HG02798 (cell line): ENCODE data around the gene TESPA1.

Experiments
- ATAC-seq: cut with Tn5 transposase; IDR thresholded peaks from one replicate; pipeline ENCODE4 v1.9.1; 2021; ENCODE audit warnings: mild to moderate bottlenecking; ENCODE audit not compliant: unreplicated experiment, poor library complexity

Gene TESPA1

DNA sequence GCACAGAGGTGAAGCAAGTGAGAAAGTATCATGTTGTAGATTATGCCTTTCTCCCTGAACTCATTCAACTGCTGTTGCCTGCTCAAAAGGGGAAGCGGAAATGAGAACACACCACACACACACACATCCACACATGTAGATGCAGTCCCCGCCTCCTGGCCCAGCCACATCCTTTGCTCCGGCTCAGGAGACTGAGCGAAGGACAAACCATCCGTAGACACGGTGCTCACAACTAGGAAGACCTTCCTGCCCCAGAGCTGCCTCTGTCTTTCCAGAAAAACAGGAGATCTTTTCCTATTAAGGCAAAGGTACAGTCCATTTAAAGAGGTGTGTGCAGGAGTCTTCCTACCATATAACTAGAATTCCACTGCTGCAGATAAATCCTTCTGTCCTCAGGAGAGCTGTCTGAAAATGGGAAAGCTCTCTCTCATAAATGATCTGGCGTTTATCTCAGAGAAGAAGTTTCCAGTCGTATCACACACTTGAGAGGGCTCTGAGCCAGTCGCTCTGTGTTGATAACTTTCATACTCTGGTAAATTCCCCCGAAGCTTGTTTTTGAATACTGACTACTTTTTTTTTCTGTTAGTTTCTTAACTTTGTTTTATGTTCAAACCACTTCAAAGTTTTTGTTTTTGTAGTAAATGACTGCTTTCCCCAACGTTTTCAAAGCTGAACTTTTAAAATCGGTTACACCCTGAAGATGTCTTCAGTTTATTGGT is at the start of gene TESPA1:
TSS of gene TESPA1 (minus strand) at position 105 of the 719 bp plus-strand sequence. CDS start 10,200 bp downstream, outside the sequence.
- peak; percentile 95 for ATAC-seq

- ATAC-seq, result no peak
Observed at GRCh38 chr12:55034218-55034617, 49.7 kb upstream of the TESPA1 start.

DNA sequence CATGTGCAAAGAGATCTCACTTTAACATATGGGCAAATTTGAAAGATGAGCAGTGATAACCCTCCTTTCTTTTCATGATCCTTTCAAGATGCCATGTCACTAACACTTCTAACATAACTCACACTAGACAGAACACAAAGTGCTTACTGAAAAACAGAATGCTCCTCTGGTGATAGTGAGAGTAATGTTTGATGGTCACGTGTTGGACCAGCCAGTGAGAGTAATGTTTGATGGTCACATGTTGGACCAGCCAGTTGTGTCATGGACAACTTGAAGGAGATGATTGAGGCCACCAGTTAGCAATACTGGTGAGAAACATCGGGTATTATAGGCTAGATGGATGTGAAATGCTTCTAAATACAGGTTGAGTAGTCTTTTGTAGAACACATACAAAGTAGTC is 40.9 kb upstream of the TESPA1 start:
- no peak for ATAC-seq

GRCh38 chr12:55024575-55024974 is 40.0 kb upstream of the TESPA1 start:
- no peak for ATAC-seq

DNA sequence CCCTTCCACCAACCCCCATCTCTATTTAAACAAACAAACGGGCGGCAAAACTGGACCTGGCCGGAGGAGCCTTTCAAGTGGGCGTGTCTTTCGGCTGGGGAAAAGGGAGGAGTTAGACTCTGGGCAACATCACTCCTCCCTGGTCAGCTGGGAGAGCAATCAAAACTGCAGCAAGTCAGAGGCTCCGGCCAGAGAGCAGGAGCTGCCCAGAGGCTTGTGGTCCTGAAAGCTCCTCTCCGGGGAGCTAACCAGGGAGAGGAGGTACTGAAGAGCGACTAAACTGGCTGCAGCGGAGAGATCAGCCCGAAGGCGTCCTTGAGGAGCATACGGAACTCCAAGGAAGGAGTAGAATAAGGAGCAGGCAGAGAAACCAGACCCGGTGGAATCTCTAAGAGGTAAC is 35.2 kb upstream of the TESPA1 start, which contains the start of gene NEUROD4:
TSS of gene NEUROD4 (plus strand) at position 191 of the 400 bp plus-strand sequence. CDS start 6,466 bp downstream, outside the sequence.
- ATAC-seq, result peak; percentile 77

- ATAC-seq, result no peak
Observed at GRCh38 chr12:55017416-55017925, 32.9 kb upstream of the TESPA1 start.

DNA sequence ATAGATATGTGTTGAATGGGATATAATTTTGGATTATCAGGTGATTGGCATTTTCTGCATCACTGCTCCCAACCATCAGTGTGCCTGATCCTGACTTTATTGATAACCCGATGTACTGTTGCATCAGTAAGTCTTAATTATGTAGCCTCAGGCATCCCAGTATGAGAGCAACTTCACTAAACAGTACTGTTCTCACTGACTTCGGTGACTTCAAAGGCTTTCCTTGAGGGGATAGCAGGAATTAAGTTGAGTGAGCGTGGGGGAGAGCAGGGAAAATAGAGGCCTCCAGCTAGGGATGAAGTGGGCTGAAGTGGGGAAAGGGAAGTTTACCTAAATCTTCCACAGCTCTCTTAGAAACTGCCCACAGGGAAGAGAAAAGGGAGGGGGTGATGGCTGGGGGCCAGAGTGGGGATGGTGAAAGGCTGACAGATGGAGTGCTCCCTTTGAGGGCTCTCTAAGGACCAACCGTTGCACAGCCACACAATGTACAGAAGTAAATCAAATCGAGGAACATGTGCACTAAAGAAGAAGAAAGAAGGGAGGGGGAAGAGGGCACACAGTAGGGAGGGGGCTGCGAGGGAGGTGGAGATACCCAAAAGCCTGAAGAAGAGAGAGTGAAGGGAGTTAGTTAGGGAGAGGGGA is 24.5 kb upstream of the TESPA1 start:
- no peak for ATAC-seq

- no peak for ATAC-seq
Observed at GRCh38 chr12:55002355-55002754, 17.8 kb upstream of the TESPA1 start.

DNA sequence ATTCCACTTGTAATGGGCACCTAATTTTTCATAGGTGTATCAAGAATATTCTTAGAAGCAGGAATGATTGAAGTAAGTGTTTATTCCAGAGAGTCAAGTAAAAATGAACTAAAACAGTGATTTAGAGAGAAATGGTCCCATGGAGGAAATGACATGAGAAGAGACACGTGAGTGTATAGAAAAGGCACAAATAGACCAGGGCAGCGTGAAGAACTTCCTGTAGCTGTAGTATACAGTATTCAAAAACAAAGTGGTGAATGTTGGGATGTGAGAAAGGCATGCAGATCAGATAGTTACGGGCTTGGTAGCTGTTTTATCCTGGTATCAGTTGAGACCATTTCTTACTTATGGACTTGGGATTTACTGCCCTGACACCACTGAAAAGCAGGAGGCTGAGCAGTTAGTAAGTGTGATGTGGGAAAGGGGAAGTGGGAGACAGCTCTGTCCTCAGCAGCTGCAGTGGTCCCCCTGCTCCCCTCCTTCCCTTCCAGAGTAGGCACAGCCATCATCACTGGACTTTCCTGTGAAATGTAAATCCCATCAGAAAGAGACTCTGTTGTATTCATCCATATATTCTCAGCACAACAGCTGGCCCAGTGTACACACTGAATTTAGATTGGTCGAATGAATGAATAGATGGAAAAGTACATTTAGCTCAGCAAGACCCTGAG is 16.8 kb upstream of the TESPA1 start:
- ATAC-seq, result no peak

DNA sequence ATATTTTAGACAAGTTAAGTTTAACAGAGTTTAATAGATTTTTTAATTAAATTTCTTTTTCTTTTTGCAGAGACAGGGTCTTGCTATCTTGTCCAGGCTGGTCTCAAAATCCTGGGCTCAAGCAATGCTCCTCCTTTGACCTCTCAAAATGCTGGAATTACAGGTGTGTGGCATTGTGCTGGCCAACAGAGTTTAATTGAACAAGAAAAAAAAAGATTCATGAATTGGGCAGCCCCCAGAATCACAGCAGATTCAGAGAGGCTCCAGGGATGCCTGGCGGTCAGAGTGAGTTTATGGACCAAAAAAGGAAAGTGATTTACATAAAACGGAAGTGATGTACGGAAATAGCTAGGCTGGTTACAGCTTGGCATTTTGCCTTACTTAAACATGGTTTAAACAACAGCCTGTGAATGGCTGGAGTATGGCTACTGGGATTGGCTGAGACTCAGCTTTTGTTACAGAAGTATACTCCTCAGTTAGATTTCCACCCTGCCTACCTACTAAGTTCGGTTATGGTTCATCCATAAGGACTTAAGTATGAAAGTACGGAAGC is 14.5 kb upstream of the TESPA1 start:
- ATAC-seq, result no peak

- ATAC-seq, result no peak
Observed at GRCh38 chr12:54997929-54998522, 13.5 kb upstream of the TESPA1 start.

- no peak for ATAC-seq
Observed at GRCh38 chr12:54996205-54996604, 11.6 kb upstream of the TESPA1 start.

DNA sequence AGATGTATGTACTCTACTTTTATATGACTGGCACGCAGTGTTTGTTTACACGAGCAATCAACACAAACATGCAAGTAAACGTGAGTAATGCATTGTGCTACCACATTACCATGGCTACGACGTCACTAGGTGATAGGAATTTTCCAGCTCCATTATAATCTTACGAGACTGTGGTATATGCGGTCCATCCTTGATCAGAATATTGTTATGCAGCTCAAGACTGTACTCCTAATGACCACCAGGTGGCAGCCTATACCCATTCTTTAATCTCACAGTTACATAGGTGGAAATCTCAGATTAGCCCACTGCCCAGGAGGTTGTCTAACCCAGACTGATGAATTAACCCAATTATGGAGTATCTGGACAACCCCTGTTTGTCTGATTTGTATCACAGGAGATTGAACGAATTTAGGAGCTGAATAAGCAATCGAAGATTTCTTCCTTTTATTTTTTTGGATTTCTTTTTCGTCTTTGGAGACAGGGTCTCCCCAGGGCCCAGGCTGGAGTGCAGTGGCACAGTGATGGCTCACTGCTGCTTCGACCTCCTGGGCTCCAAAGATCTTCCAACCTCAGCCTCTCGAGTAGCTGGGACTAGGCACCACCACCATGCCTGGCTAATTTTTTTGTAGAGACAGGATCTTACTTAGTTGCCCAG is 8.7 kb upstream of the TESPA1 start:
- peak; percentile 39 for ATAC-seq

GRCh38 chr12:54991991-54992375 is 7.4 kb upstream of the TESPA1 start:
- ATAC-seq, result peak; percentile 30

DNA sequence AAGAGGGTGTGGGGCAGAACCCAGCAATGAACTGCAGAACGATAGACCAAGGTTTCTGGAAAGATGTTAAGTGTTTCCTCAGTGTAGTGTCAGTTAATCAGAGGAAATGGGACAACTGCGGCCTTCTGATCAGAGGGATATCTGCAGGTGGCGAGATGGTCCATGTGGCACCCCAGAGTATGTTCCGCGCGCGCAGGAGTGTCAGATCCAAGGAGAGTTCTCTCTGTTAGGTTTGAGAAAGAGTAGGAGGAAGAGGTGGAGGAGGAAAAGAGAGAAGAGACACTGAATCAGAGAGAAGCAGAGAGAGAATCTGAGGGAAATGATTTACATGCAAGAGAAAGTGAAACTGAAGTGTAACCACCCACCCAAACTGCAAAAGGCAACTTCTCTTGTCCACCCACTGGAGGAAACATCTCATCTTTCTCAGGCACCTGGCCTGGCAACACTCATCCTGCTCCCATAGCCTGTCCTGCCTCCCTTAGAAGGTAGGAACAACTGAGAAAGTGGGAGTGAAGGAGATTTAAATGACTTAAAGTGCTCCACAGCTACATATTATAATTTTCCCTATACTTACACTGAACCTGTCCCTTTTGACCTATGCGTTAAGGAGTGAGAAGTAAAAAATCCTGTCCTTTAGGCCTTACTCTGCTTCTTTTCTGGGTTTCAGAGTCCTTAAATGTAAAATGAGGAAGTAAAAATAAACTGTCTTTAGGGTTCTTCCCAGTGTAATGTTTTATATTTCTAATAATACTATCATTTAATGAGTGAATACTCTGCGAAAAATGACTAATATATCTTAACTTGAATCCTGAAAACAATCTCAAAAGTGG is 6.8 kb upstream of the TESPA1 start:
- ATAC-seq, result peak; percentile 80

DNA sequence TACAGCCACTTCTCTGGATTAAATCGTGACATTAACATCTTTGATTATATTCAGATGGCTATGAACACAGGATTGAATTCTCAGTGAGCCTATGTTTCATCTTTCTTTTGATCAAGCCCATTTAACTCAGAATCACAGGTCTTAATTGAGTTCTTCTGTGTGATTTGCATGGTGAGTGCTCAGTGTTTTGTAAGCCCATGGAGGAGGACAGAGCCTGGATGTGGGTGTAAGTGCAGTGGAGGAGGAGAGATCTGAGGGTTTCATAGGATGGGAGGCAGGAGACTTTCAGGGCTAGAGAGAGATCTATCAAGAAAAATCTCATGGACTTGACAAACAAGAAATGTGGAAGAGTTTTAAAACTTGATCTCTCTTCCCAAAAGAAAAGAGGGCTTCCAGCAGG is 5.3 kb upstream of the TESPA1 start:
- ATAC-seq, result no peak

- peak; percentile 33 for ATAC-seq
Observed at GRCh38 chr12:54988402-54989054, 4.0 kb upstream of the TESPA1 start.

DNA sequence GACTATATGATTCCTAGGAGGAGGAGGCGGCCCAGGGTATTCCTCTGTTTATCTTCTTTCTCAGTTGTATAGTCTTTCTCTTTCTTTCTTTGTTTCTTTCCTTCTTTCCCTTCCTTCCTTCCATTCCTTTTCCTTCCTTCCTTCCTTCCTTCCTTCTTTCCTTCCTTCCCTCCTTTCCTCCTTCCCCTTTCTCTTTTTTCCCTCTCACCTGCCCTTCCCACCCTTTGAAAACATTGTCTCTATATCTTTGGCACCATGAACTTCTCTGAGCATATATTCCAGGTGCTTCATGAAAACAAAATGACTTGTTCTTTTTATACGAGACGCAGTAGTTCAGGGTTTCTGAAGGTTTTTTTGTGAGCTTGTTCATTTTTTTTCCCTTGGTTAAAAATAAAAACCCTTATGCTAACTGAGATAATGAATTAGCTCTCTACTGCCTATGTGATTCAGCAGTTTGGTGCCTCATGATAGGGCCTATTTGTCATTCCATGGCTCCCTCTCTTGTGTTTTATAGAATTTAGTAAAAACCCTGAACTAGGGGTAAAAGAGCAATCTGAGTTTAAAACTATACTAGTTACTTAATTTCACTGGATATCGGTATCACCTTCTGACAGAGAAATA is 3.2 kb upstream of the TESPA1 start:
- ATAC-seq, result no peak
